Measurements from ENCODE around the gene APOL1. TPM values are rescaled to one million over a fixed set of nuclear protein-coding genes. Genes with fewer than 3 reads are reported as not detected.
"Not testable (repeated sequence)": the region's sequence is repeated elsewhere in the genome, so short reads cannot be mapped to it uniquely, and the experiment has no call there.

Gene APOL1
- total and polyA plus RNA-seq, 3 donors from 2014 or later: 5.0 to 24.4 (median 9.4) TPM

- intact Hi-C loops (cut with DNase I; ENCODE audit: low total_unique reads): no loop called here
- TF ChIP-seq, protein P1, sequence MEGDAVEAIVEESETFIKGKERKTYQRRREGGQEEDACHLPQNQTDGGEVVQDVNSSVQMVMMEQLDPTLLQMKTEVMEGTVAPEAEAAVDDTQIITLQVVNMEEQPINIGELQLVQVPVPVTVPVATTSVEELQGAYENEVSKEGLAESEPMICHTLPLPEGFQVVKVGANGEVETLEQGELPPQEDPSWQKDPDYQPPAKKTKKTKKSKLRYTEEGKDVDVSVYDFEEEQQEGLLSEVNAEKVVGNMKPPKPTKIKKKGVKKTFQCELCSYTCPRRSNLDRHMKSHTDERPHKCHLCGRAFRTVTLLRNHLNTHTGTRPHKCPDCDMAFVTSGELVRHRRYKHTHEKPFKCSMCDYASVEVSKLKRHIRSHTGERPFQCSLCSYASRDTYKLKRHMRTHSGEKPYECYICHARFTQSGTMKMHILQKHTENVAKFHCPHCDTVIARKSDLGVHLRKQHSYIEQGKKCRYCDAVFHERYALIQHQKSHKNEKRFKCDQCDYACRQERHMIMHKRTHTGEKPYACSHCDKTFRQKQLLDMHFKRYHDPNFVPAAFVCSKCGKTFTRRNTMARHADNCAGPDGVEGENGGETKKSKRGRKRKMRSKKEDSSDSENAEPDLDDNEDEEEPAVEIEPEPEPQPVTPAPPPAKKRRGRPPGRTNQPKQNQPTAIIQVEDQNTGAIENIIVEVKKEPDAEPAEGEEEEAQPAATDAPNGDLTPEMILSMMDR (IDR thresholded peaks at IDR 0.05): no peak
- TF ChIP-seq POLR2A (IDR thresholded peaks at IDR 0.05): no peak
- Histone ChIP-seq H3K4me3 (no peak overlapping the region), H3K4me1 (peaks cover 30% of the 10 kb centered on the region), H3K27me3 (no peaks in the 10 kb centered on the region), H3K27ac (peak overlapping the region; percentile 39 to 54), H3K36me3 (ENCODE audit: low read depth, missing control alignments) (no peaks in the 10 kb centered on the region), H3K9me3 (no peaks in the 10 kb centered on the region)
- peak; percentile 10 for DNase-seq
- 72 to 73% methylated on average over 14 of the region's 14 CpGs for WGBS, 2 donors
These were observed 6.8 kb downstream of the APOL1 start for GRCh38 chr22:36259615-36260300.

GRCh38 chr22:36261675-36262074, 8.7 kb downstream of the APOL1 start:
- peak; percentile 4 for DNase-seq
- intact Hi-C loops (cut with DNase I; ENCODE audit: low total_unique reads): not testable (repeated sequence)

GRCh38 chr22:36262307-36262706, 9.4 kb downstream of the APOL1 start:
- WGBS, 2 donors: 99 to 100% methylated on average over 3 of the region's 3 CpGs
- H3K36me3 ChIP-seq (ENCODE audit: low read depth, missing control alignments): not testable (repeated sequence)

More at GRCh38 chr22:36261675-36262074, 8.7 kb downstream of the APOL1 start:
- not testable (repeated sequence) for H3K4me3 ChIP-seq; H3K9me3 ChIP-seq; H3K36me3 ChIP-seq (ENCODE audit: low read depth, missing control alignments); H3K27me3 ChIP-seq
- peaks cover 24% of the 10 kb centered on the region for H3K4me1 ChIP-seq
- peak overlapping the region; percentile 61 to 65 for H3K27ac ChIP-seq
- 82 to 87% methylated on average over 6 of the region's 6 CpGs for WGBS, 2 donors

GRCh38 chr22:36263216-36263673, 10.3 kb downstream of the APOL1 start:
- H3K36me3 ChIP-seq (ENCODE audit: low read depth, missing control alignments); H3K9me3 ChIP-seq; H3K4me3 ChIP-seq; H3K27me3 ChIP-seq; intact Hi-C loops (cut with DNase I; ENCODE audit: low total_unique reads): not testable (repeated sequence)
- peak; percentile 53 for DNase-seq
- 24 to 41% methylated on average over 5 of the region's 5 CpGs for WGBS, 2 donors
- H3K4me1 ChIP-seq: peaks cover 24% of the 10 kb centered on the region
- peak overlapping the region; percentile 61 to 65 for H3K27ac ChIP-seq

More at GRCh38 chr22:36262307-36262706, 9.4 kb downstream of the APOL1 start:
- Histone ChIP-seq H3K4me1 (peaks cover 24% of the 10 kb centered on the region), H3K27ac (peak overlapping the region; percentile 61 to 65)
- intact Hi-C loops (cut with DNase I; ENCODE audit: low total_unique reads); H3K4me3 ChIP-seq; DNase-seq; H3K27me3 ChIP-seq; H3K9me3 ChIP-seq: not testable (repeated sequence)

- intact Hi-C loops (cut with DNase I; ENCODE audit: low total_unique reads); H3K27me3 ChIP-seq; H3K9me3 ChIP-seq; H3K36me3 ChIP-seq (ENCODE audit: low read depth, missing control alignments); H3K4me3 ChIP-seq: not testable (repeated sequence)
- H3K4me1 ChIP-seq: peaks cover 23% of the 10 kb centered on the region
- DNase-seq: peak; percentile 66
- peak overlapping the region; percentile 59 to 80 for H3K27ac ChIP-seq
- 58 to 70% methylated on average over 5 to 7 of the region's 7 CpGs for WGBS, 2 donors
These were observed 11.1 kb downstream of the APOL1 start for GRCh38 chr22:36263886-36264664.

- Histone ChIP-seq H3K27ac (no peak overlapping the region), H3K9me3 (no peaks in the 10 kb centered on the region), H3K4me1 (peaks cover 15% of the 10 kb centered on the region), H3K27me3 (no peaks in the 10 kb centered on the region), H3K4me3 (no peak overlapping the region), H3K36me3 (ENCODE audit: low read depth, missing control alignments) (no peaks in the 10 kb centered on the region)
- WGBS, 2 donors: 96 to 100% methylated on average over 4 of the region's 4 CpGs
- DNase-seq: no peak
- intact Hi-C loops (cut with DNase I; ENCODE audit: low total_unique reads): no loop called here
- TF ChIP-seq, protein P1 (IDR thresholded peaks at IDR 0.05): no peak
- no peak for TF ChIP-seq POLR2A (IDR thresholded peaks at IDR 0.05)
These were observed 14.1 kb downstream of the APOL1 start for GRCh38 chr22:36267058-36267457.

All from testis (tissue), 3 donors.